Suprapubic skin (tissue), 4 donors: Measurements from ENCODE around the gene CAMK1D. TPM values are rescaled to one million over a fixed set of nuclear protein-coding genes. Genes with fewer than 3 reads are reported as not detected.

Experiments used
- DNase-seq, 2 donors: peaks; one replicate each; pipeline ENCODE4 v3.0.0-alpha.2; 2019; ENCODE audit warnings: low spot score in 2 of 2
- H3K27ac ChIP-seq: fragments of 200-600 bp; sonication (generic); one replicate; pipeline ENCODE4 v1.5.1; 2019
- H3K27me3 ChIP-seq: fragments of 200-600 bp; sonication (generic); one replicate; pipeline ENCODE4 v1.5.1; 2019
- H3K36me3 ChIP-seq: fragments of 200-600 bp; sonication (generic); one replicate; pipeline ENCODE4 v1.5.1; 2019
- H3K4me1 ChIP-seq: fragments of 200-600 bp; sonication (generic); one replicate; pipeline ENCODE4 v1.5.1; 2019
- H3K4me3 ChIP-seq: fragments of 200-600 bp; sonication (generic); one replicate; pipeline ENCODE4 v1.5.1; 2019; ENCODE audit warnings: mild to moderate bottlenecking
- H3K9me3 ChIP-seq: fragments of 200-600 bp; sonication (generic); one replicate; pipeline ENCODE4 v1.5.1; 2019
- EP300 ChIP-seq: sonication (generic); formaldehyde crosslinking; IDR thresholded peaks from one replicate; pipeline ENCODE4 v1.6.1; 2017; ENCODE audit warnings: antibody characterized with exemption
- POLR2A ChIP-seq, 2 donors: fragments of 450-650 bp; IDR thresholded peaks; one replicate each; pipeline ENCODE4 v1.6.1; 2017; ENCODE audit warnings: antibody characterized with exemption in 2 of 2, mild to moderate bottlenecking in 2 of 2, moderate library complexity in 2 of 2
- POLR2AphosphoS5 ChIP-seq, 3 donors: sonication (generic); formaldehyde crosslinking; IDR thresholded peaks; one replicate each; pipeline ENCODE4 v1.6.1; 2017; ENCODE audit warnings: antibody characterized with exemption in 3 of 3
- WGBS: methylation state at CpG from one replicate; pipeline ENCODE4 v1.1.5; 2018; 5-methylcytosine and 5-hydroxymethylcytosine counted together
- total RNA-seq, 4 donors: library from RNA; depleted of rRNA; stranded (reverse); fragments of >200 nt; gene quantifications; one replicate each; pipeline ENCODE4 v1.1.0, GENCODE V29; 2016
- TF ChIP-seq, protein P1 (sequence below), 2 donors: fragments of 200-600 bp in 1 of 2; fragments of 450-650 bp in 1 of 2; sonication (generic) in 1 of 2; IDR thresholded peaks; one replicate each; pipeline ENCODE4 v1.5.1; 2016 to 2019; ENCODE audit warnings: antibody characterized with exemption in 2 of 2, mild to moderate bottlenecking in 1 of 2, moderate library complexity in 1 of 2

The CAMK1D gene
- total RNA-seq, 4 donors from 2014 or later = 26.4 to 31.3 (median 30.2) TPM

DNA sequence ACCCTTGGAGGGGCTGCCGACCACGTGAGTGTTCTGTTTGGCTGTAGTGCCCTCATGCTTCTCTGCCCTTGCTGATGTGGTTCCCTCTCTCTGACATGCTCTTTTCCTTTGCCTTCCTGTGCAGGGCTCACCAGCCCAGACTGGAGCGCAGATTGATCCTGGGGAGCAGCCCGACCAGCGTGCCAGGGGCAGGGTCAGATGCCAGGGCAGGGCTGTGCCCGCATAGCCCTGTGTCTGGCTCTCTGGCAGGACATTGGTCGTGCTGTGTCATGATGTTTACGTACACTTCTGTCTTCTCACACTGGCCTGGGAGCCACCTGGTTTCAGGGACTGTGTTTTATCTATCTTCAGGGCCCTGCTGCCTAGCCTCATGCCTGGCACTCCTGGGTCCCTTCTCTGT, 300.8 kb downstream of the CAMK1D start:
- Histone ChIP-seq H3K4me1 (no peaks in the 10 kb centered on the region), H3K36me3 (no peaks in the 10 kb centered on the region), H3K9me3 (no peaks in the 10 kb centered on the region), H3K27me3 (no peaks in the 10 kb centered on the region), H3K27ac (no peak overlapping the region), H3K4me3 (no peak overlapping the region)
- WGBS = 88% methylated on average over 7 of the region's 8 CpGs
- no peak for DNase-seq
- TF ChIP-seq EP300 = no peak

DNA sequence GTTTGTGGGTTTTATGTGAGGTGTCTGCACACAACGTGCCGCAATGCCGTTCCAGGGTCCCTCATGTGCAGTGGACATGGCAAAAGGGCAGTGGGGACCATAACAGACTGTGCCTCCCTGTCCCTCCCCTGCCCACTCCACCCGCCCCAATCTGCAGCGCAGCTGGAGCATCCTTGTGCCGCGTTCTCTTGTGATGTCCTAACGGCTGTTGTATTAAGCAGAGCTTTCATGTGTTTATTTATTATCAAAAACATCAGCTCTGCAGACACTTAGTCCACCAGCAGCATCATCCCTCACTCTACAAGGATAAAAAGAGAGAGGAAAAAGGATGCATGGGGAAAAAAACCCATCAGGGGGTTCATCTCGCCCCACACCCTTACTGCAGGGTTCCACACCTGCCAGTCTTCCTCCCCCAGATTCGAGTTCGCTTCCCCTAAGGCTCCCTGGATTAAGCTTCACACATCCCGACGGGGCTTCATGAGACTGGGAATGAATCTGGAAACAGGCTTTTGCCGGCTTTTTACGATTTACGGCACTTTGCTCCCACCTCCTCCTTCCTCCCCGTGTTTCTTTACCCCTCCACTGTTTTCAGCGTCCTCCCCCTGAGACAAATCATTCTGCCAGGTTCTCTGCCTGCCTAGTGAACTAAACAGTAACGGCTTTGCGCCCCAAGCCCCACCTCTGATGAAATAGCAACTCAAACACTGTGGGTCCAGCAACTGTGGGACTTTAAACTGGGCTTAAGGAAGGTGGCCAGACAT, 301.4 kb downstream of the CAMK1D start:
- no peak for TF ChIP-seq POLR2AphosphoS5 (IDR thresholded peaks at IDR 0.05)
- TF ChIP-seq, protein P1, sequence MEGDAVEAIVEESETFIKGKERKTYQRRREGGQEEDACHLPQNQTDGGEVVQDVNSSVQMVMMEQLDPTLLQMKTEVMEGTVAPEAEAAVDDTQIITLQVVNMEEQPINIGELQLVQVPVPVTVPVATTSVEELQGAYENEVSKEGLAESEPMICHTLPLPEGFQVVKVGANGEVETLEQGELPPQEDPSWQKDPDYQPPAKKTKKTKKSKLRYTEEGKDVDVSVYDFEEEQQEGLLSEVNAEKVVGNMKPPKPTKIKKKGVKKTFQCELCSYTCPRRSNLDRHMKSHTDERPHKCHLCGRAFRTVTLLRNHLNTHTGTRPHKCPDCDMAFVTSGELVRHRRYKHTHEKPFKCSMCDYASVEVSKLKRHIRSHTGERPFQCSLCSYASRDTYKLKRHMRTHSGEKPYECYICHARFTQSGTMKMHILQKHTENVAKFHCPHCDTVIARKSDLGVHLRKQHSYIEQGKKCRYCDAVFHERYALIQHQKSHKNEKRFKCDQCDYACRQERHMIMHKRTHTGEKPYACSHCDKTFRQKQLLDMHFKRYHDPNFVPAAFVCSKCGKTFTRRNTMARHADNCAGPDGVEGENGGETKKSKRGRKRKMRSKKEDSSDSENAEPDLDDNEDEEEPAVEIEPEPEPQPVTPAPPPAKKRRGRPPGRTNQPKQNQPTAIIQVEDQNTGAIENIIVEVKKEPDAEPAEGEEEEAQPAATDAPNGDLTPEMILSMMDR (IDR thresholded peaks at IDR 0.05) = no peak
- no peak for TF ChIP-seq POLR2A (IDR thresholded peaks at IDR 0.05)
- no peak for TF ChIP-seq EP300
- 69% methylated on average over 19 of the region's 20 CpGs for WGBS
- no peaks in the 10 kb centered on the region for H3K9me3 ChIP-seq
- no peaks in the 10 kb centered on the region for H3K27me3 ChIP-seq
- H3K27ac ChIP-seq = no peak overlapping the region
- no peaks in the 10 kb centered on the region for H3K4me1 ChIP-seq
- no peaks in the 10 kb centered on the region for H3K36me3 ChIP-seq
- DNase-seq = no peak
- H3K4me3 ChIP-seq = no peak overlapping the region

DNA sequence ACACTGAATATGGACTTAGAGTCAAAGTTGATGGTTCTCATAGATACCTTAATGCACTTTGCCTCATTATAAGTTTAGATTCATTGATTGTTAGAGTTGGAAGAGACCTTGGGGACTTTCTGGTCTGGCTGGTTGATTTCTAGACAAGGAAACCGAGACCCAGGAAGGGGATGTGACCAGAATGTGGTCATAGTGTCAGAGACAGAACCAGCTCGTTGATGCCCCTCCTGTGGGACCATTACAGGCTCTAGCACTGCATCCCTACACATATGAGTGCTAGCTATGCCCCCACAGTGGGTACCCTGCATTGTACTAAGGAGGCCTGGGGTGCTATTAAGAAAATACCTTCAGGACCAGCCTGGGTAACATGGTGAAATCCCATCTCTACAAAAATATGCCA, 306.6 kb downstream of the CAMK1D start:
- Histone ChIP-seq H3K9me3 (no peaks in the 10 kb centered on the region), H3K27ac (no peak overlapping the region), H3K36me3 (no peaks in the 10 kb centered on the region), H3K27me3 (no peaks in the 10 kb centered on the region), H3K4me3 (no peak overlapping the region), H3K4me1 (peaks cover 4% of the 10 kb centered on the region)
- DNase-seq = no peak
- WGBS = 100% methylated on average over 2 of the region's 2 CpGs
- TF ChIP-seq POLR2A (IDR thresholded peaks at IDR 0.05) (no peak), POLR2AphosphoS5 (IDR thresholded peaks at IDR 0.05) (no peak), EP300 (no peak)
- TF ChIP-seq, protein P1 (IDR thresholded peaks at IDR 0.05) = no peak

DNA sequence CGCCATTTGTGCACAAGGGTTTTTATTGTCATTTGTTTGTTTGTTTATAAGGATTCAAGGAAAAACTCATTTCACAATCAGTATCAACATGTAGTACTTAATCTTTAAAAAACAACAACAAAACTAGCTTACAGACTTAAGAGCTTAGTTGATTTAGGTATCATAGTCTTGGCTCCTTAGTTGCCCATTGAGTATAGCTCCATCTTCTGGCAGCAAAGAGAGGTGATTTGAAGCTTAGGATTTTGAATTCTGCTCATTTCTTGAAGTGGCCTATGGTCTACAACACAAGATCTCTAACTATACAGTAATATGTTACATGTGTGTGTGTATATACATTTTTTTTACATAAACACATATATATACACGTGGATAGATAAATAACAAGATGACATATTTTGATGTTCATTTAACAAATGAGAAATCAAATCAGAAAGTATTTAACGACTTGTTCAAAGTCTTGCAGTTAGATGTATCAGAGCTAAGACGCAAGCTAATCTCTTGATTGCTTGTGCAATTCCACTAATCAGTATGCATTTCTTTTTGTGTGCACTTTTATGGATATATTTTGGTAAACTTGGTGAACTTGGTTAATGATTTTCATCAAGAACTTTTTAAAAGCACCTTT, 307.3 kb downstream of the CAMK1D start:
- WGBS = 86% methylated on average over 4 of the region's 4 CpGs
- Histone ChIP-seq H3K4me3 (no peak overlapping the region), H3K4me1 (peaks cover 4% of the 10 kb centered on the region), H3K9me3 (no peaks in the 10 kb centered on the region), H3K27me3 (no peaks in the 10 kb centered on the region), H3K36me3 (no peaks in the 10 kb centered on the region), H3K27ac (no peak overlapping the region)
- no peak for TF ChIP-seq POLR2AphosphoS5 (IDR thresholded peaks at IDR 0.05)
- TF ChIP-seq, protein P1 (IDR thresholded peaks at IDR 0.05) = peak; percentile 57 to 66
- no peak for DNase-seq

DNA sequence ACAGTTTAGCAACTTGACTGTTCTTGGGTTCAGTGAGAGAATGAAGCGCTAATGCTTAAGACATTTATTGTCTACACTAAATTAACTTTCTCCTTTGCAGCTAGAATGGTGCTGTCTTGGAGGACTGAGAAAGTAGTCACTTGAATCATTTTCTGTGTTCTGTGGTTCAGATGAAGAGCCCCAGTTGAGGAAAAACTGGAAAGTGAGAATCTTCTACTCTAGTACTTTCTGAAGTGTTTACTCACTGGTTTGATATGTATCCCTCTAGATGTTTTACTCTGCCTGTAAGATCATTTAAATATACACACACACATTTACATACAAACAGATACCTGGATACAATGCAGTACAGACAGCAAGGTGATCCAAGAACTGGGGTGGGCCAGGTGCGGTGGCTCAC, 308.1 kb downstream of the CAMK1D start:
- Histone ChIP-seq H3K4me1 (peaks cover 4% of the 10 kb centered on the region), H3K9me3 (no peaks in the 10 kb centered on the region), H3K36me3 (no peaks in the 10 kb centered on the region), H3K4me3 (no peak overlapping the region), H3K27me3 (no peaks in the 10 kb centered on the region), H3K27ac (no peak overlapping the region)
- 49% methylated on average over 2 of the region's 2 CpGs for whole genome bisulfite sequencing
- DNase-seq = no peak
- TF ChIP-seq POLR2A (IDR thresholded peaks at IDR 0.05) = no peak
- TF ChIP-seq, protein P1 (IDR thresholded peaks at IDR 0.05) = no peak
- TF ChIP-seq POLR2AphosphoS5 (IDR thresholded peaks at IDR 0.05) = no peak
- no peak for TF ChIP-seq EP300
